GM19193 (cell line): ENCODE data around the gene DUOX1.

Source experiments
- POLR2A ChIP-seq: IDR thresholded peaks from 4 replicates; pipeline ENCODE4 v1.6.1; 2011; ENCODE audit not compliant: insufficient read depth, insufficient read length; ENCODE audit errors: extremely low read depth

Gene DUOX1

GRCh38 chr15:45132844-45133560 lies 3.2 kb downstream of the DUOX1 start:
- no peak for TF ChIP-seq POLR2A

DNA sequence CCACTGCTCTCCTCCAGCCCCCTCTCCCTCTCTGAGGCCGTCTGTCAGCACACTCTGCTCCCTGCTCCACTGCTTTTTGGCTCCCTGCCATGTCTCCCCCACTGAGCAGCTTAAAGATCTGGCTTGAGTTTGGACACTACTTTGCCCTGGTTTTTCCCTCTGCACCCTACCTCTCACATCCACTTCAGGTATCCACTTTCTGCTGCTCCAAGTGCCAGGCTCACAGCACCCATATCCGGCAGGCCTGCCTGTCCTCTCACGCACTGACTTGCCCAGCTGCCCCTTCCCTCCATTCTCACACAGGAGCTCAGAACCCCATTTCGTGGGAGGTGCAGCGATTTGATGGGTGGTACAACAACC lies 3.7 kb downstream of the DUOX1 start:
- TF ChIP-seq POLR2A: no peak

DNA sequence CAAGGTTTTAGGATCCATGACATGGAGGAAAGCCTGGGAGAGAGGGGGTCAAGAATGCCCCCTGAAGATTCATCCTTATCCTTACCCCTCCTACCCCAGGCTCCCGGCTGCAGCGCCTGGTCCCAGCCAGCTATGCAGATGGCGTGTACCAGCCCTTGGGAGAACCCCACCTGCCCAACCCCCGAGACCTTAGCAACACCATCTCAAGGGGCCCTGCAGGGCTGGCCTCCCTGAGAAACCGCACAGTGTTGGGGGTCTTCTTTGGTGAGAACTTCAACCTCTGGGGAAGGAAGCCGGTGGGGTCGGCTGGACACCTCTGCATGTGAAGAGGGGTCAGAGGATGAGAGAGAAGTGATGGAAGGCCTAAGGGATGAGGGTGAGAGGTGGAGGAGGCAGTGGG lies 4.3 kb downstream of the DUOX1 start:
- TF ChIP-seq POLR2A: no peak

- TF ChIP-seq POLR2A: no peak
Observed at GRCh38 chr15:45134682-45135604, 5.1 kb downstream of the DUOX1 start.

- no peak for TF ChIP-seq POLR2A
Observed at GRCh38 chr15:45136378-45136764, 6.6 kb downstream of the DUOX1 start.

GRCh38 chr15:45137703-45138102 lies 7.9 kb downstream of the DUOX1 start:
- no peak for TF ChIP-seq POLR2A

GRCh38 chr15:45138814-45139765 lies 9.3 kb downstream of the DUOX1 start:
- TF ChIP-seq POLR2A: no peak

DNA sequence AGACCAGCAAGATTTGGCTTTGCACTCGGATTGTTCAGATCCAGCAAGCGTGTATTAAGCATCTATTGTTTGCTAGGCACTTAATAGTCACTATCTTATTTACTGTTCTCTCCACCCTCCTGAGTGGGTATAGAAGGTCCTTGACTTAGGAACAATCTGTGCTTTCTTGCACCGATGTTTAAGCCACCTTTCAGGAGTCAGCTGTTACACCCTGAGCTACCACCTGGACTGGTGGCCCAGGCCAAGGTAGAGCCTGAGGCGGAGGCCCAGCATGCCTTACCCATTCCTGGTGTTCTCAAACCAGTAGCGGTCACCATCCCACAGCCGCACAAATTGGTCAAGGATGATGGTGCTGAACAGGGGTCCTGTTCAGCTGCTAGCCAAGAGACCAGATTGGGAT lies 10.0 kb downstream of the DUOX1 start:
- no peak for TF ChIP-seq POLR2A

GRCh38 chr15:45140557-45141250 lies 10.9 kb downstream of the DUOX1 start:
- no peak for TF ChIP-seq POLR2A

DNA sequence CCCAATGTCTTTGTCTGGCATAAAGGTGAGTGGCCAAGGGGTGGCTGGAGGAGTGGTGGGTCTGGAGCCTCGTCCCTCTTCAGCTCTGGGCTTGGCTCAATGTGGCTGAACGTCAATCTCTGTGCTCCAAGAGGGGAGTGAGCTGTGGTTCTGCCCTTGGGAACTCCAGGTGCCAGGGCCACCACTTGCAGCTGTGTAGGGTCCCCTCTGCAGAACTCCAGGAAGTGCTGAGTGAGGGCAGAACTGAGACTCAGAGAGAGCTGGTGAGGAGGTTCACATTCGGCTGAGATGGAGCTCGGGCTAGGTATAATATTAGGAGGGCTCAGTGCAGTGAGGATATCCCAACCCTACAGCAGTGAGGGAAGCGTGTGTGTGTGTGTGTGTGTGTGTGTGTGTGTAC lies 11.6 kb downstream of the DUOX1 start:
- TF ChIP-seq POLR2A: no peak

GRCh38 chr15:45143056-45143455 lies 13.3 kb downstream of the DUOX1 start:
- no peak for TF ChIP-seq POLR2A

GRCh38 chr15:45143946-45144345 lies 14.2 kb downstream of the DUOX1 start:
- TF ChIP-seq POLR2A: no peak

- TF ChIP-seq POLR2A: no peak
Observed at GRCh38 chr15:45144775-45145174, 15.0 kb downstream of the DUOX1 start.

DNA sequence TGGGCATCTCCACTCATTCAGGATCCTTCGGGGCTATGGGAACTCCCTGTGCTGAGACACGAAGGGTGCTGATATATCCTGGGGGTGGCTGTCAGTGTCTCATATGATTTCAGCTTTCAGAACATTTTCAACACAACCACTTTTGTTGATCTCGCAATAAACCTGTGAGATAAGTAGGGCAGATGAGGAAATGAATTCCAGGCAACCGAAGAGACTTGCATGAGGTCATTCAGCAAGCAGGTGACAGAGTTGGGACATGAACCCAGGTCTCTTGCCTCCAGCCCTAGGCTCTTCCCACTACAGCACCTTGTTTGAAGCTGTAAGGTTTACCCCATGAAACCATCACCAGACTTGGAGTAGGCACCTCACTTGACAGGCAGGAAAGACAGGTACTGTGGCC lies 16.6 kb downstream of the DUOX1 start:
- TF ChIP-seq POLR2A: no peak

- TF ChIP-seq POLR2A: no peak
Observed at GRCh38 chr15:45147606-45148005, 17.8 kb downstream of the DUOX1 start.
